Upper lobe of right lung (tissue), 1 donor: Measurements from ENCODE around the gene SCP2. TPM values are rescaled to one million over a fixed set of nuclear protein-coding genes. Genes with fewer than 3 reads are reported as not detected.
"Not testable (repeated sequence)": the region's sequence is repeated elsewhere in the genome, so short reads cannot be mapped to it uniquely, and the experiment has no call there.

ENCODE experiments used
- ATAC-seq: fragments of 200-7000 bp; cut with Tn5 transposase; one replicate; pipeline ENCODE4 v1.9.1; 2020; ENCODE audit warnings: mild to moderate bottlenecking, moderate library complexity
- DNase-seq: peaks from one replicate; pipeline ENCODE4 v3.0.0-alpha.2; 2020
- H3K27ac ChIP-seq: fragments of 200-600 bp; one replicate; pipeline ENCODE4 v1.8.0; 2022
- H3K27me3 ChIP-seq: fragments of 200-600 bp; one replicate; pipeline ENCODE4 v1.8.0; 2022; ENCODE audit warnings: mild to moderate bottlenecking
- H3K36me3 ChIP-seq: fragments of 200-600 bp; one replicate; pipeline ENCODE4 v1.8.0; 2022
- H3K4me1 ChIP-seq: fragments of 200-600 bp; one replicate; pipeline ENCODE4 v1.8.0; 2022
- H3K4me3 ChIP-seq: fragments of 200-600 bp; one replicate; pipeline ENCODE4 v1.8.0; 2022; ENCODE audit warnings: mild to moderate bottlenecking
- H3K9me3 ChIP-seq: fragments of 200-600 bp; one replicate; pipeline ENCODE4 v1.8.0; 2022
- intact Hi-C: fragments of 100-400 bp; cut with DNase I; formaldehyde crosslinking; loops from one replicate; pipeline ENCODE4 v1.11.0; 2022
- total RNA-seq: library from RNA; stranded (reverse); fragmentation: NEBNext Ultra II Directional; extraction: Animal tissue kit (Norgen Biotek cat#: 25700); gene quantifications from one replicate; pipeline ENCODE4 v1.2.1, GENCODE V29; 2021
- TF ChIP-seq, protein P1 (sequence below): fragments of 200-600 bp; IDR thresholded peaks from one replicate; pipeline ENCODE4 v1.8.0; 2022; ENCODE audit warnings: antibody characterized with exemption
- donor health status: DM: no; HTN: yes; CAD: no; lungs with severe emphysema.

SCP2 gene
- total RNA-seq, 1 donor from 2014 or later: 140 TPM

DNA sequence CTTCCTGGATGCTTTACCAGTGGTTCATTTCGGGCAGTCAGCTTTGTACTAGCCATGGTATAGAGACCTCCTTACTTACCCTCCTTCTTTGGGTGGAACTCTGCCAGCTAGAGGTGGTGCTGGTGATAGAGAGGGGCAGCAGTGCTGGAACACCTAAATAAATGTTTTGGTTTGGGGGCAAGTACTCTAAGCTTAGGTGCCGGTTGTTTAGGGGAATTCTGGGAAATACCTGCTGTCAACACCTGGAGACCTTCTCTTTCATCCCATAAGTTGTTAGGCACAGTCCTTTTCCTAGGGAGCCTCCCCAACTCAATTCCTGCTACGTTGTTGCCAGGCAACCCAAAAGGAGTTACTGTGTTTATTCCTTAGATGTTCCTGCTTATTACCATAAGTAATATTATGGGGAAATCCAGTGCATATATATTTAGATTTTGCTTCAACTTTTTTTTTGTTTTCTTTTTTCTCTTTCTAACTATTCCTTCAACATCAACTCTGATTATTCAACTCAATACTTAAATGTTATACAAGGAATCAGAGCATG is 16.9 kb downstream of the SCP2 start:
- DNase-seq (no peak), ATAC-seq (no peak)
- Histone ChIP-seq H3K36me3 (peaks cover 9% of the 10 kb centered on the region), H3K4me3 (no peak overlapping the region), H3K27ac (no peak overlapping the region), H3K4me1 (no peaks in the 10 kb centered on the region), H3K27me3 (no peaks in the 10 kb centered on the region), H3K9me3 (no peaks in the 10 kb centered on the region)
- TF ChIP-seq, protein P1, sequence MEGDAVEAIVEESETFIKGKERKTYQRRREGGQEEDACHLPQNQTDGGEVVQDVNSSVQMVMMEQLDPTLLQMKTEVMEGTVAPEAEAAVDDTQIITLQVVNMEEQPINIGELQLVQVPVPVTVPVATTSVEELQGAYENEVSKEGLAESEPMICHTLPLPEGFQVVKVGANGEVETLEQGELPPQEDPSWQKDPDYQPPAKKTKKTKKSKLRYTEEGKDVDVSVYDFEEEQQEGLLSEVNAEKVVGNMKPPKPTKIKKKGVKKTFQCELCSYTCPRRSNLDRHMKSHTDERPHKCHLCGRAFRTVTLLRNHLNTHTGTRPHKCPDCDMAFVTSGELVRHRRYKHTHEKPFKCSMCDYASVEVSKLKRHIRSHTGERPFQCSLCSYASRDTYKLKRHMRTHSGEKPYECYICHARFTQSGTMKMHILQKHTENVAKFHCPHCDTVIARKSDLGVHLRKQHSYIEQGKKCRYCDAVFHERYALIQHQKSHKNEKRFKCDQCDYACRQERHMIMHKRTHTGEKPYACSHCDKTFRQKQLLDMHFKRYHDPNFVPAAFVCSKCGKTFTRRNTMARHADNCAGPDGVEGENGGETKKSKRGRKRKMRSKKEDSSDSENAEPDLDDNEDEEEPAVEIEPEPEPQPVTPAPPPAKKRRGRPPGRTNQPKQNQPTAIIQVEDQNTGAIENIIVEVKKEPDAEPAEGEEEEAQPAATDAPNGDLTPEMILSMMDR: no peak
- intact Hi-C loops: no loop called here

DNA sequence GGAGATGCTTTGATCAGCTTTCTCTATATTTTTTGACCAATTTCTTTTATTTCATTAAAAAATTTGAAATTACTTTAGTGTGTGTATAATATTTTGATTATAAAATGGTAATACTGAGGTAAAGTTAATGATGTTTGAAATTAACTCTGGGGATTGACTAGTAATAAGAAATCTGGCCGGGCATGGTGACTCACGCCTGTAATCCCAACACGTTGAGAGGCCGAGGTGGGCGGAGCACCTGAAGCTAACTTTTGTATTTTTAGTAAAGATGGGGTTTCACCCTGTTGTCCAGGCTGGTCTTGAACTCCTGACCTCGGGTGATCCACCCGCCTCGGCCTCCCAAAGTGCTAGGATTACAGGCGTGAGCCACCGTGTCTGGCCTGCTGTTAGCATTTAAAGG is 17.5 kb downstream of the SCP2 start:
- Histone ChIP-seq H3K36me3 (peaks cover 14% of the 10 kb centered on the region), H3K4me1 (no peaks in the 10 kb centered on the region), H3K27me3 (no peaks in the 10 kb centered on the region), H3K27ac (no peak overlapping the region), H3K4me3 (no peak overlapping the region), H3K9me3 (no peaks in the 10 kb centered on the region)
- ATAC-seq: no peak
- intact Hi-C loops: no loop called here
- DNase-seq: no peak
- TF ChIP-seq, protein P1: no peak

DNA sequence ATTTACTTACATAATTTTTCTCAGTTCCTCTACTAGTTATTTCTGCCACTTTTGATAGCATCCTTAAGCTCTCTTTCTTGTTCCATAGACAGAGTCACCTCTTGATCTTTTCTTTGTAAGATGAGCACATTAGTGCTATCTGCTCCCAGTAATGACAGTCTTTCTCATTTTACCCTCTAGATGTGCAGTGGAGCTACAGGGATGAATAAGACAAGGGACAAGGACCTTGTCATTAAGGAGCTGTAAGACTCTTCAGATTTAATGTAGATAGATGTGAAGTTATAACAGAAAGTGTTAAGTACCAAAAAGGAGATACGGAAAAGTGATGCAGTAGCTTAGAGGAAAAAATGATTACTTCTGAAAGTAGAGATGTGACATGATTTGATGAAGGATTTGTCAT is 20.4 kb downstream of the SCP2 start:
- Histone ChIP-seq H3K9me3 (no peaks in the 10 kb centered on the region), H3K4me1 (no peaks in the 10 kb centered on the region), H3K27ac (no peak overlapping the region), H3K4me3 (no peak overlapping the region), H3K27me3 (no peaks in the 10 kb centered on the region), H3K36me3 (peaks cover 19% of the 10 kb centered on the region)
- TF ChIP-seq, protein P1: no peak
- DNase-seq: no peak
- intact Hi-C loops: no loop called here
- no peak for ATAC-seq

DNA sequence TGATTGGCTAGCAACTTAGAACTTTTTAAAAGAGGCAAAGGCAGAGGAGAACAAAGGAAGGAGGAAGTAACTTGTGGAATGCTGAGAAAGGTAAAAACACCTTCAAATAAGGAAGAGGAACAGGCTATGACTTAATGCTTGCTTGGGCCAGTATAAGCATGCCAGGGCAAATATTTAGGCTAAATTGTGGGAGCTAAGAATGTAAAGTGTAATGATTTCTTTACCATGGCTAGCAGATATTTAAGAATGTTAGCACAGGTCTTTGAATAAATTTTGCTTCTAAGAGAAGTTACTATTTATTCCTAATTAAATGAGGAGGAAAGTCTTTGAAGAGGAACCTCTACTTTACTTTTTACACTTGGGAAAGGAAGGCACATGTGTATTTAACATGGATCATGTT is 22.5 kb downstream of the SCP2 start:
- H3K4me1 ChIP-seq, ATAC-seq, H3K9me3 ChIP-seq, intact Hi-C loops, H3K27ac ChIP-seq, H3K27me3 ChIP-seq, DNase-seq, H3K4me3 ChIP-seq: not testable (repeated sequence)
- peaks cover 17% of the 10 kb centered on the region for H3K36me3 ChIP-seq

DNA sequence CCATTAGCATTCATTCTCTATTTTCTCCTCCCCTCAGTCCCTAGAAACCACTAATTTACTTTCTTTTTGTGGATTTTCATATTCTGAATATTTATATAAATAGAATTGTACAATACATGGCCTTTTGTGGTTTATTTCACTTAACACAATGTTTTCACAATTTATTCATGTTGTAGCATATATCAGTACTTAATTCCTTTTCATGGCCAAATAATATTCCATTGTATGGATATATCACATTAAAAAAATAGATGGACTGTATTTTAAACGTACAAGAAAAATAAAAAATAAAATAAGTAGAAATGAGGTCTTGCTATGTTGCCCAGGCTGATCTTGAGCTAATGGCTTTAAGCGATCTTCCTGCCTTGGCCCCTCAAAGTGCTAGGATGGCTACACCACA is 25.0 kb downstream of the SCP2 start:
- DNase-seq: no peak

DNA sequence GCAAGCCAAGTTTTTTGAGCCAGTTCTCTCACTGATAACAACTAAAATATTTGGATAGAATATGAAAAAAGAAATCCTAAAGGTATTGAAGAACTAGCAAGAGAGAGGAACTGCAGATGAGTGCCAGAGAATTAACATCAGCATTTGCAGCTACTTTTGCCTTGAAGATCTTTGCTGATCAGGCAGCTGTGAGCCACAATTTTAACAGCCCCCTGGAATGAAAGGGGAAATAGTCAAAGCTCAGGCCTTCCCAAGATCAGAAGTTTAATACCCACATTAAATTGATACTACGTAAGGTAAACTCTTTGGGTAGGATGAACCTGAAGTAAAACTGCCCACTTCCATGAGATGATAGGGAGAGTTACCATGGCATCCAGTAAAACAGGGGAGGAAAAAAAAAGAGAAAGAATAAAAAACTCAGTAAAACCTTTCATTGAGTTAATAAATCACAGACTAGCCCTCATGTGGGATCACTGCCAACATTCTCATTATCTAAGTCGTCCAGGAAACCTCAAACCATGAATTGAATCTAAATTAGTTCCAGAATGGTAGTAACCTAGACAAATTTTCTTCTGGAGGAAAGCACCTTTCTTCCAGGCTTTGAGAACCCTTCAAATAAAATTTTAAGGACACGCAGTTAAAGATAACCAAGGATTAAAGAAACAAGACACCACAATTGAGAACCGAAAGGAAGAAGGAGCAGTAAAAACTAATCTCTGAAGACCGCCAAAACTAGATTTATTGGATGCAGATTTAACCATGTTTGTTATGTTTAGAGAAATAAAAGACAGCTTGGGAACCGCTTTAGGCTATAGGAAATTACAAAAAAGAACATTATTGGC is 28.3 kb downstream of the SCP2 start:
- H3K9me3 ChIP-seq: no peaks in the 10 kb centered on the region
- ATAC-seq (no peak), DNase-seq (no peak)
- H3K27ac ChIP-seq: no peak overlapping the region
- H3K27me3 ChIP-seq: no peaks in the 10 kb centered on the region
- H3K36me3 ChIP-seq: peaks cover 8% of the 10 kb centered on the region
- TF ChIP-seq, protein P1: no peak
- no peak overlapping the region for H3K4me3 ChIP-seq
- no peaks in the 10 kb centered on the region for H3K4me1 ChIP-seq
- intact Hi-C loops: no loop called here

More for the DNA sequence above, 25.0 kb downstream of the SCP2 start:
- intact Hi-C loops: no loop called here
- no peaks in the 10 kb centered on the region for H3K9me3 ChIP-seq
- no peak for ATAC-seq
- no peaks in the 10 kb centered on the region for H3K4me1 ChIP-seq
- H3K4me3 ChIP-seq: no peak overlapping the region
- no peak overlapping the region for H3K27ac ChIP-seq
- TF ChIP-seq, protein P1: no peak
- H3K27me3 ChIP-seq: no peaks in the 10 kb centered on the region
- peaks cover 16% of the 10 kb centered on the region for H3K36me3 ChIP-seq
